Renal cortex interstitium (tissue), 11 donors: ENCODE data around the gene DMRTB1. TPM values are rescaled to one million over a fixed set of nuclear protein-coding genes. Genes with fewer than 3 reads are reported as not detected.

Experiments used
- DNase-seq, 11 donors: peaks; one replicate each; pipeline ENCODE4 v3.0.0-alpha.2; 2013; ENCODE audit warnings: low read depth in 9 of 11, low spot score in 4 of 11; ENCODE audit errors: extremely low read depth in 1 of 11
- polyA plus RNA-seq, 3 donors: library from polyadenylated mRNA; unstranded; fragments of 120-200 nt; gene quantifications; one replicate each; pipeline ENCODE4 v1.2.1, GENCODE V29; 2013; ENCODE audit not compliant: insufficient read length in 3 of 3

DMRTB1 gene
- polyA plus RNA-seq, 3 donors = 0.06 to 0.20 (median 0.09) TPM

DNA sequence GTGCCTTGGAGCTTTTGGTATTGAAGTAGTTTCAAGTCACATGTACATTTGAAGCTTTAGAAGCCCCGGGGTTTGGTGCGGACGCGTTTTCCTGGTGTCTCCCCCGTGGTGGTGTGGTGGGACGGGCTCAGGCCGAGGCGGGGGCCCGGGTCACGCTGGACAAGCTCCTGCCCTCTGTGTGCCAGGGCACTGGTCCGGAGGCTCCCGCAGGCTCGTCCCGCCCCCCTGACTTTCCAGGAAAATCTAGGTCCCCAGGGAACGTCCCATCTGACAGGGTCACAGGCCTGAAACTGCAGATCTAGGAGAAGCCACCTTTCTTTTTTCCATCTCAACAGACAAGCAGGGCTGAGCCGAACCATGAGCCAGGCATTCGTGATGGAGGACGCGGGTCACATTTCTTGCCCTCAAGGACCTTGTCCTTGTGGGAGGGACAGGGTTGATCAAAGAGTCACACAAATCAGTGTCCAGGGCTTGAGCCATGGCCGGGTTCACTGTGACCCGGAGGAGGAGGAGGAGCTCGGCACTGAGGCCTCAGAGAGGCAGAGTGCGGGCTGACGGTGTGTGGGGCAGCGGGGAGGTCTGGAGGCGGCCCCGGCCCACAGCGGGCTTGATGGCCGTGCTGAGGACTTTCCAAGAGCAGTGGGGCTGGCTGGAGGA, 1.6 kb downstream of the DMRTB1 start:
- DNase-seq = peak in 2 of 11 donors; percentile 46 to 49

DNA sequence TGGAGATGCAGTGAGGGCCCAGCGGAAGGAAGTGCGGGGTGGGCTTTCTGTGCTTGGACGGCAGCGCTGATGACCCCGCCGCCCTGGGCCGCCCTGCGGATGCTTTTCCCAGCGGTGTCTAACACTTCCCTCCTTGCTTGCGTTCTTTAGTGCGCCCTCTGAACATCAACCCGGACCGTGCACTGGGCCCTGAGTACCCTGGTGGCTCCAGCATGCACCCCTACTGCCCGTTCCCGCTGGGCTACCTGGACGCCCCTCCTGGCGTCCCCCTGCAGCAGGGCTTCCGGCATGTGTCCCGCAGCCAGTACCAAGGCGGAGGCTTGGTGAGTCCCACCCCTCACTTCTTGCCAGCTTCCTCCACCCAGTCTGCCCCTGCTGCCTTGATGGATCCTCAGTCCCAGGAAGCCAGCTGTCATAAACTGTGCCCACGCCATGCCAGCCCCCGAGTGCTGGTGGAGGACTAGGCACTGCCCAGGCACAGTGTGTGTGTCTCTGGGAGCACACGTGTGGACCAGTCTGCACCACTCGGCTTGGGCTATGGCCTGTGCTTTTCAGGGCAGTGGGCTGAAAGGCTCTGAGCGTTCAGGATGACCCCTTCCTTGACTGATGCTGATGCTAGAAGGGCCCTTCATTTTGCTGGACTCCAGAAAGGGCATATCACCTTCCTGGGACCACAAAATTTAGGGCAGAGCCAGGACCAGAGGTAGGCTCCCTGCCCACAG, 2.3 kb downstream of the DMRTB1 start:
- no peak for DNase-seq

DNA sequence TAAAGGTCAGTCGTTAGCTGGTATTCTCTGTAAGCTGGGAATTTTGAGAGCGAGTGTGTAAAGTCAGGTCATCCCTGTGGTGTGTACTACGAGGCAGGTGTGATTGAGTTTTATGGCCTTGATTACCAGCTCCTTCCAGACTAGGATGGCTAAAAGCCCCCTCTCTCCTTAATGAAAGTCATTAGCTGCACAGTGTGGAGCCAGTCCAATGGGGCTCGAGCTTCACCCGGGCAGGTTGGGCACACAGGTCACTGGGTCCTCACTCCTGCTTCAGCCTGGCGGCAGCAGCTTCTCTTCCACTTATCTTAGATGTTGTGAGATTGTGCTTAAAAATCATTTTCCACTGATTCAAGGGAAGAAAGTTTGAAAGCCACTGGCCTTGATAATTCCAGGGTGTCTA, 3.0 kb downstream of the DMRTB1 start:
- DNase-seq = no peak

DNA sequence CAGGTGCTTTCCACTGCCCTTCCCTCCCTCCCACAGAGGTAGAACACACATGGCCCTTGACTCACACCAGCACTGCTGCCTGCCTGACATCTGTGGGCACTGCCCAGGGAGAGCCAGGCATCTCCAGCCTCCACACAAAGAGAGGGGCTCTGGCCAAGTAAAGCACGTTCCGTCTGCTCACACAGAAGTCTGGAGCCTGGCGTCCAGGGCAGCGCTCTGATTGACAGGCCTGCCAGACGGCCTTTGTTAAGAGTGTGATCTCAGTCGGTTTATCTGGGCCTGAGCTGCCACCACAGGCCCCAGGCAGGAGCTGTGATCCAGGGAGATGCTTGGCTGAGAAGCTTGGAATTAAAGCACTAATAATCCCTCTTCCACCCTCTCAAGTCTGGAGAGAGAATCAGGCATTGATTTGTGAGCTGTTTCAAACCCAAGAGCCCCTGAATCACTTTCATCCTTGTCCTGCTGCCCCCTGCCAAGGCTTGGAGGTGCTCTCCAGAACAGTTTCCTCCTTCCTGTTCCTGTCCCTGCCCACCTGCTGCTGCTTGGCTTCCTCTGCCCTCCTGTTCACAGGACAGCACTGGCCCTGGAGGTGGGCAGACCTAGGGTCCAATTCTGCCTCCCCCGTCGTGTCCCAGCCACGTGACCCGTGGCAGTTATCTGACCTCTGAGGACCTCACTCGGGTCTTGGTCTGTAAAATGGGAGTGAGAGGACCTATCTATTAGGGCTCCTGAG, 3.7 kb downstream of the DMRTB1 start:
- no peak for DNase-seq

DNA sequence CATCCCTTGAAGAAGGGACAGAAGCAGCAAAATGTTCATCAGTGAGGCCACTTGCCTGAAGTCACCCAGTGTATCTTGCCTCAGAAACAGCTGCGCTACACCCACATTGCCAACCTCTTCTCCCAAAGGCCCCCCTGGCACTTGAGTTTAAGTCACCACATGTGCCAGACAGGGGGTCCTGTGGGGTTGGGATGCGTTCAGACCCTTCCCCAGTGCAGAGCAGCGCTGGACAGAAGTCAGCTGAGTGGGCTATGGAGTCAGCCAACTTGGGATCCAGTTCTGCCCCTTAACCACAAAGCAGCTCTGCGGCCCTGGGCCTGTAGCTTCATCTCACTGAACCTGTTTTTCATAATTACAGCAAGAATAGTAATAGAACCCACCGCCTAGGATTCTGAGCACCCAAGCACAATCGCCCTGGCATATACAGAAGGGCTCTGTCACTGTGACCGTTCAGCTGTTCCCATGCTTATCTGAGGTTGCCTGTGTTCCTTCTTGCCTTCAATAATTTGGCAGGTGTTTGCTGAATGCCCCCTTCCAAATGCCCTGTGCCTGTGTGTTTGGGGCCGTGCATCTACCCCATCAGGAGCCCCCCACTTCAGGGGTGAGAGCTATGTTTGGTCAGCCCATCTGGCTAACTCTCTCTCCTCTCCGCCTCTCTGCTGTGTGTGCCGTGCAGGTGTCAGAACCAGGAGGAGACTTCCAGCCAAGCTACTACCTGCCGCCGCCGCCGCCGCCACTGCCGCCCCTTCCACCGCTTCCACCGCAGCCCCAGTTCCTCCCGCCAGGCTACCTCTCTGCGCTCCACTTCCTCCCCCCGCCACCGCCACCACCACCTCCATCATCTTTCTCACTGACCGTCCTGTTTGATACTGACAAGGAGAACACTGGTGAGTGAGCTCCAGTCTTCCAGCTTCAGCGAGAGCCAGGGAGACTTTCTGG, 5.0 kb downstream of the DMRTB1 start:
- DNase-seq = no peak

GRCh38 chr1:53465023-53465957, 6.1 kb downstream of the DMRTB1 start:
- DNase-seq = no peak

DNA sequence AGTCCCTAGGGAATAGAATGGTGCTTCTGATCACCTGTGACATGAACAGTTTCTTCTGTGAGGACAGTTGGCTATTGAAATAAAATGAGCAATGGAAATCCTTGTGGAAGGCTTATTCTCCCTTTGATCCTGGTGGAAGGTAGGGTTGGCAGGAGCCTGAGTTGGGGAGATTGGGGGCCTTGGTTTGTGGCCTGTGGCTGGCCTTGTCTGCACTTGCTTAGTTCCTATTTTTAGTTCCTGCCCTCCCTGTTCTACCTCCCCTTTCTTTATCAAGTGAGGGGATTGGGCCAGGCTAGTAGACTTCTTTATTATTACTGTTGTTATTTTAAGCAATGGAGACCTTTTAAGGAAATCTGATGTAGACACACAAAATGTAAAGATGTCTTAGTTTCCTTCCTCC, 8.2 kb downstream of the DMRTB1 start:
- no peak for DNase-seq

DNA sequence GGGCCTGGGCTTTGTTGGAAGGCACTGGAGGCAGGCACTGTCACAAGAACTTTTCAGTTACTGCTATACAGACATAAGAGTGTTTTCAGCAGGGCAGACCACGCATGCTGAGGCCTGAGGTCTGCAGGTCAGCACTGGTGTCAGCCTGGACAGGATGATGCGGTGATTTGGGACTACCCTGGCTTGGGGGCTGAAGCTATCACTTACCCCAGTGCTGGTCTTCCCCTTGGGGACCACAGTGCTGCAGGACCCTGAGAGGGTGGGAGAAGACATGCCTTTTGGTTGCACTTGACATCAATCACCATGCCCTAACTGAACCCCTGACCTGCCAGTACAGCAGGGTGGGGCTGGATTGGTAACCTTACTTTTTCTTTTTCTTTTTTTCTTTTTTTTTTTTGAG, 9.2 kb downstream of the DMRTB1 start:
- no peak for DNase-seq

DNA sequence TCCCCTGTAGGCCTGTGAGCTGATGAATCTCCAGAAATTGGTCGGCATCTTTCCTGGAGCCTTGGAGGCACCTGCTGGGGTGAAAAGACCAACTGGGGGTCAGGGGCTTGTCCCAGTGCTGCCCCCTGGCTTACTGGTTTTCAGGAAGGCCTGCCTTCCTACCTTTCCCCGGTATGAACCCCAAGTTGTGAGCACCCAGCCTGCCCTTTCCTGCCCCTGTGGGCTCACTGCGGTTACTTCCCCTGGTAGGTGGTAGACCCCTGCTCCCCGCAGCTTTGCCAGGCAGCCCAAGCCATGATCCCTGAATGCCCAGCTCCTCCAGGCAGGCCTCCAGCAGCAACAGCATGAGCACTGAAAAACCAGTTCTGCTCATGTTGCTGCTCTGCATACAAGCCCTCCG, 10.2 kb downstream of the DMRTB1 start:
- DNase-seq = no peak

GRCh38 chr1:53470155-53470554, 11.0 kb downstream of the DMRTB1 start:
- DNase-seq = peak; percentile 42 to 81 (median 71)

DNA sequence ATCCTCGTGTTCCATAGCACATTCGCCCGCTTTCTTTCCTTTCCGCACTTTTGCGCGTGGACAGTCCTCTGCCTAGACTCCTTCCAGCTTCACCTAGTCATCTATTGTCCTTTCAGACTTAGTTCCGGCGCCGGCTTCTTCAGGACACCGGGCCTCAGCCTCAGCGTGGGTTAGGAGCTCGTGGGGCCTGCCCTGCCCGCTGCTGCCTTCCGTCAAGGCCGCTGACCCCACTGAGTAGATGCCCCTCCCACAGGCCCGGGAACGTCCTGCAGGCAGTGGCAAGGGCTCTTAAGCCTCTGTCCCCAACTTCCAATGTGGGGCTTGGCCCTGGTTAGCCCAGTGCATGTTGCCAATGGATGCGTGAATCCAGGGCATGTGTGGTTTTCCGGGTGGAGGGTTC, 11.4 kb downstream of the DMRTB1 start:
- DNase-seq = no peak

DNA sequence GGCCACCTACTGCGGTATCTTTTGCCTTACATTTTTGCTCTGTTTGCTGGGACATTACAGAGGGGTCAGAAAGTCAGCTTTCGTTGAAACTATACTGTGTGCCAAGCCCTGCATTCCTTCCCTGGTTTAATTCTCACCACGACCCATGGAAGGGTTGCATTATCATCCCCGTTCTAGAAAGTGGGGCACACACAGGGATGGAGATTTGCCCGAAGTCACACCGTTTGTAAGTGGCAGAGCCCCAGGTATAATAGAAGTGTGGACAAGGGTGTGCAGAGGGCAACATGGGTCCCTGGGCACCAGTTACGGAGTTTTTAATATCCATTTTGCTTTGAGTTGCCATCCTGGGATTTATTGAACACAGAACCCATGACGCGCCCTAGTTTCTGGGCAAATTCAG, 11.8 kb downstream of the DMRTB1 start:
- no peak for DNase-seq

DNA sequence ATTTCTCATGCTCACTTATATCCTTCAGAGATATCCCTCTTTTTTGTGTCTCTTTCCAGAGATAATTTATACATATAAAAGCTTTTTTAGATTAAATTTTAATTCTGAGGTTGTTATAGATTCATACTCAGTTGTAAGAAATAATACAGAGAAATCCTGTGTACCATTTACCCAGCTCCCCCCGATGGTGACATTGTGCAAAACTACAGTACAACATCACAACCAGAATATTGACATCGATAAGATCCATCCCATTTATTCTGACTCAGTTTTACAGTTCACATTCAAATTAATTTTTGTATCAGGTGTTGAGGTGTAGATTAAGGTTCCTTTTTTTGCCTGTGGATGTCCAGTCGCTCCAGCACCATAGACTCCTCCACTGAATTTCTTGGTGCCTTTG, 14.3 kb downstream of the DMRTB1 start:
- no peak for DNase-seq

DNA sequence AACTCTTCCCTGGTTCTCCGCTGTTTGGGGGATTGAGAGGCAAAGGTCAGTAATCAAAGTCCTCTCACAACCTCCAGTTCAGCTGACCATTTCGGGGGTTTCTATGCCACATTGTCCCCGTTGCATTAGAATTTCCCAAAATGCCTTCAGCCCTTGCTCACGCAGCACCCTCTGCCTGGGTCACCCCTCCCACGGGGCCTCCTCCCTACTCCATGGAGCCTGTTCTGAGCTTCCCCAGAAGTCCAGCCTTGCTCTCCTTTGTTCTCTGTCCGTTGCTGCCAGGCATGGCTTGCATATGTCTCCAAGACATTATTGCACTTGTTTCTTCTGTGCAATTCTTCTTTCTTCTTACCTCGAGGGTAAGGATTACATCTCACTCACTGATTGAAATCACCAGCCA, 16.5 kb downstream of the DMRTB1 start:
- no peak for DNase-seq

DNA sequence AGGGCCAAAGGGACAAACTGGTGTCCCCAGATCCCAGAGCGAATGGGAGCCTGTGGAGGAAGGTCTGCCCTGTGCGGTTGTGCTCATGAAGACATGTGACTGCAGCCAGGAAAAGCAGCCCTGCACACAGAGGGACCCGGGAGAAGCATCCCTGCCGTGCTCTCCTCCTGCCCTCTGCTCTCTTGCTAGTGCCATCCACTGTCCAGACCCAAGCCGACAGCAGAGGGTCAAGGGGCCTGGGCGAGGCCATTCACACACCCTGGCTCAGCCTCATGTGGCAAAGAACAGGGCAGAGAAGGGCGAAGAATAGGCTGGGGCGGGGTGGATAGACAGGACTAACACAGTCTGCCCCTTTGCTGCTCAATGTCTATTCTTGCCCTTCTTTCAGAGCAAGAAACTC, 17.4 kb downstream of the DMRTB1 start:
- no peak for DNase-seq

- DNase-seq = no peak
Observed at GRCh38 chr1:53477651-53478501, 18.7 kb downstream of the DMRTB1 start.

- DNase-seq = no peak
Observed at GRCh38 chr1:53478502-53478818, 19.3 kb downstream of the DMRTB1 start.
